ENCODE data around the gene KIRREL3.

- TF ChIP-seq, protein P1, sequence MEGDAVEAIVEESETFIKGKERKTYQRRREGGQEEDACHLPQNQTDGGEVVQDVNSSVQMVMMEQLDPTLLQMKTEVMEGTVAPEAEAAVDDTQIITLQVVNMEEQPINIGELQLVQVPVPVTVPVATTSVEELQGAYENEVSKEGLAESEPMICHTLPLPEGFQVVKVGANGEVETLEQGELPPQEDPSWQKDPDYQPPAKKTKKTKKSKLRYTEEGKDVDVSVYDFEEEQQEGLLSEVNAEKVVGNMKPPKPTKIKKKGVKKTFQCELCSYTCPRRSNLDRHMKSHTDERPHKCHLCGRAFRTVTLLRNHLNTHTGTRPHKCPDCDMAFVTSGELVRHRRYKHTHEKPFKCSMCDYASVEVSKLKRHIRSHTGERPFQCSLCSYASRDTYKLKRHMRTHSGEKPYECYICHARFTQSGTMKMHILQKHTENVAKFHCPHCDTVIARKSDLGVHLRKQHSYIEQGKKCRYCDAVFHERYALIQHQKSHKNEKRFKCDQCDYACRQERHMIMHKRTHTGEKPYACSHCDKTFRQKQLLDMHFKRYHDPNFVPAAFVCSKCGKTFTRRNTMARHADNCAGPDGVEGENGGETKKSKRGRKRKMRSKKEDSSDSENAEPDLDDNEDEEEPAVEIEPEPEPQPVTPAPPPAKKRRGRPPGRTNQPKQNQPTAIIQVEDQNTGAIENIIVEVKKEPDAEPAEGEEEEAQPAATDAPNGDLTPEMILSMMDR (conservative IDR thresholded peaks at IDR 0.05): no peak
- no peak for TF ChIP-seq ZFX (IDR thresholded peaks at IDR 0.05)
Observed at GRCh38 chr11:126619516-126619915, 381.1 kb downstream of the KIRREL3 start.
